Activated effector memory CD4-positive, alpha-beta T cell treated with anti-CD3 and anti-CD28 coated beads, Interleukin-2, amount 50 U/mL, for 16 hours (primary cell): ENCODE measurements around the gene DOCK8.

Source experiments
- DNase-seq: peaks from one replicate; pipeline ENCODE4 v3.0.0-alpha.2; 2020

The DOCK8 gene

DNA sequence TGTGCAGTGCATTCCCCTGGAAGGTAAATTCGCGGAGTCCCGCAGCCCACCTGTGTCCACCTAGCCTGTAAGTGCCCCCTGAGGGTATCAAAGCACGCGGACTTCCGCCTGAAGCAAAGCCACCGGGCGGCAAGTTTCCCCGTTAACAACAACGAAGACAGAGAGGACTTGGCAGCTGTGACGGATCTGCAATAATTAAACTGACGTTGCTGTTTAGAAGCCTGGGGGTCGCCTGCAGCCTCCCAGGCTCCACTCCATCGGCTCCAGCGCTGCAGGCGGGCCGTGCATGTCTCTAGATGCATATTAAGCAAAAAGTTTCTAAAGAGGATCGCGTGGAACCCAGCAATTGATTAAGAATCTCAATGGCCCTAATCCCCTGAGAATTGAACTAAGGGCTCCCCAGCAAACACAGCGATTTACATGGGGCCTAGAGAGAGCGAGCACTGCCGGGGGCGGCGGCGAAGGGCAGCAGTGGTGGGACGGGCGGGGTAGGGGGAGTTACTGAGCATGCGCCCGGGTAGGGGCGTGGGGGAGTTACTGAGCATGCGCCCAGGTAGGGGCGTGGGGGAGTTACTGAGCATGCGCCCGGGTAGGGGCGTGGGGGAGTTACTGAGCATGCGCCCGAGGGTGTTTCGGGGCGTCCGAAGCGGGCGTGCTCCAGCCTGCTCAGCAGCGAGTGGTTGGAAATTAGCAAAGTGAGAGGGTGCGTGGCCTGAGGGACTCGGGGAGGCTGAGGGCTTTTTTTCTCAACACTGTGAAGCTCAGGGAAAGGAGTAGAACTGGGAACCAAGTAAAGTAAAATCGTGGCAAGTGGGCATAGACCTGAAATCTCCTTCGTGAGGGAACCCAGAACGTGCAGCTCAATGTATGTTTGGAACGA is 255.2 kb downstream of the DOCK8 start:
- DNase-seq, result peak; percentile 94

GRCh38 chr9:470552-471194 is 256.0 kb downstream of the DOCK8 start:
- peak; percentile 65 for DNase-seq

- DNase-seq, result no peak
Observed at GRCh38 chr9:471320-471719, 256.7 kb downstream of the DOCK8 start.

GRCh38 chr9:472479-473075 is 257.9 kb downstream of the DOCK8 start:
- DNase-seq, result no peak

DNA sequence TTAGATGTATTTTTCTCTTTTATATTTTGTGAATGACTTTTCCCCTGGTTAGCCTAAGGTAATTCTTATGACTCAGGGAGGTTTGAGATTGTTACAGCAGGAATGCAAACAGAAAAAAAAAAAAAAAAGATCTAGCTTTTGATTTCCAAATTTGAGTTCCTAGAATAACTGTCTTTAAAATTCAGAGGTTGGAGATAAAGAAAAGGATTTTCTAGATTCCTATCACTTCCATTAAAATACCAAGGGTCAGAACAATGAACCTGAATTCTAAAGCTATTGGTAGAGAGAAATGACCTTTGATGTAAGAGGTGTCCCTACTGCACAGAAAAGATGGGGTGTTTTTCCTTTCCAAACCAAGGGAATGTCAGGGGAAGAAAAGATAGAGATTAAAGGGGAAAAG is 262.5 kb downstream of the DOCK8 start:
- no peak for DNase-seq

GRCh38 chr9:479304-479970 is 264.8 kb downstream of the DOCK8 start:
- DNase-seq, result no peak

DNA sequence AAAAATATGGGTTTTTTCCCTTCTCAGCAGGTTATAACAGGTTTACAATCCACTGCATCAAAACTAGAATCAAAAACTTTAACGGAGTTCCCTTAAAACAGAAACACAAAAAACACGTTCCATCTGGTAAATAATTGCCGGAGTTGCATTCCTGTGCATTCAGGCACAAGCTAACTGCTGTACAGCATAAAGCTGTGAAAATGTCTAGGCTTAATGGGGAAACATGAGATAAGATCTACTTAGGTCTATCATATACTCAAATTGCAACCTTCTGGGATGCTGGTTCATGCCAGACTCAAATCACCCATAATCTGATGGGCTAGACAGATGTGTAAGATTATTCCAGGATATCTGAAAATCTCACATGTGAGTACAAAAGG is 265.3 kb downstream of the DOCK8 start:
- no peak for DNase-seq

DNA sequence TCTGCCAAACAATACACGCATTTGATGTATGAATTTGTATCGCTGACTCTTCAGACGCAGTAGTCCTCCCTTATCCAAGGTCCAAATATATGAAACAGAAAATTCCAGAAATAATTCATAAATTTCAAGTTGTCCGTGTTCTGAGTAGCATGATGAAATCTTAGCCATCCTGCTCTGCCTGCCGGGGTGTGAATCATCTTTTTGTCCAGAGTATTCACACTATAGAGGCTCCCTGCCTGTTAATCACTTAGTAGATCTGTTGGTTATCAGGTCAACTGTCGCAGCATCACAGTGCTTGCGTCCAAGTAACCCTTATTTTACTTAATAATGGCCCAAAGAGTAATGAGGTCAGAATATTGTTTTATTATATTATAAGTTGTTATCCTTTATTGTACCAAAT is 268.1 kb downstream of the DOCK8 start:
- DNase-seq, result no peak

DNA sequence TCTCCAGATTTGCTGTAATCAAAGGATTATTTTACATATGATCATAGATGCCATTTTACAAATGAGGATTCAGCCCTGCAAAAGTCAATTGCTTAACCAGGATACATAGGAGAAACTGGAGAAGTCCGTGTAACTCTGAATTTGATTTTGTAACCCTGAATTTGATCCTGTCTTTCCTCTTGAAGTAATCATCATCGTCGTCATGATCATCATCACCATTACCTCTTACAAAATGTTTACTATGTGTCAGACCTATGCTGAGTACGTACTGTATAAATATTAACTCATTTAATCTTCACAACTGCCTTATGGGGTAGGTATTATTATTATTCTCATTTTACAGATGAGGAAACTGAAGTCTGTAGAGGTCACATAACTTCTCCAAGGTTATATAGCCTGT is 271.5 kb downstream of the DOCK8 start:
- no peak for DNase-seq

- DNase-seq, result no peak
Observed at GRCh38 chr9:487429-487828, 272.8 kb downstream of the DOCK8 start.

DNA sequence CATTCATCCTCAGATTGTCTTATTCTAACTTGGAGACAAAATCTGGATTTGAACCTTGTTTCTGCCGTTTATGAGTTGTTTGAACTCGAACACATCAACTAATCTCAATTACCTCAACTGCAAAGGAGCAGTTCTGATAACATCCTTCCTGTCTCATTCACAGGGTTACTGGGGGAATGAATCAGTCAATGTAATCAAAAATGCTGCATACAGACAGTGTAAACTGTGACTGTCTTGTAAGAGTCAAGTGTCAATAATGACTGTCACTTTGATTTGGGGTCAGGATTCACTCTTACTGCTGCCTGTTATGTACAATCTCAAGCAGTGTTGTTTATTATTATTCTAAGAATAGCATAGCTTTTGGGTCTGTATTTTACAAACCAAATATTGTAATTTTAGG is 273.8 kb downstream of the DOCK8 start:
- no peak for DNase-seq

- no peak for DNase-seq
Observed at GRCh38 chr9:489198-490197, 274.8 kb downstream of the DOCK8 start.

- no peak for DNase-seq
Observed at GRCh38 chr9:494764-495163, 280.1 kb downstream of the DOCK8 start.

DNA sequence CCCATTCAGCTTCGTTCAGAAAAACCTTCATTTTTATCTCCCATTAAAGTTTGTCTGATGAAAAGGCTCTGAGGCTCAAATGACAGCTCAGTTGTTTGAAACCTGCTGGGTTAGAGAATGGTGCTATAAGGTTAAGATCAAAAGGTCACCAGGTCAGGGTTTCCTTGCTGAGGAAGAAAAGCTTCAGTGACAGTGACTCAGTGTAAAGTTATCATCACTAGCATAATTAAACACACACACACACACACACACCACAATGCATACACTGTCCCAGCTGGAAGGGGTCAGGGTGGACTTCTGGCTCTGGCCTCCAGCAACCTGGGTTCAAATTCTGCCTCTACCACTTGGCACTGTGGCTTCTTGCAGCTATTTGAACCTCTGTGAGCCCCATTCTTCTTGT is 281.1 kb downstream of the DOCK8 start:
- DNase-seq, result no peak

- no peak for DNase-seq
Observed at GRCh38 chr9:503326-503725, 288.7 kb downstream of the DOCK8 start.

GRCh38 chr9:503881-504852 is 289.5 kb downstream of the DOCK8 start, which contains the start of gene KANK1:
Gene KANK1, plus strand, starts transcription at chr9:504695.
- DNase-seq, result peak; percentile 88

DNA sequence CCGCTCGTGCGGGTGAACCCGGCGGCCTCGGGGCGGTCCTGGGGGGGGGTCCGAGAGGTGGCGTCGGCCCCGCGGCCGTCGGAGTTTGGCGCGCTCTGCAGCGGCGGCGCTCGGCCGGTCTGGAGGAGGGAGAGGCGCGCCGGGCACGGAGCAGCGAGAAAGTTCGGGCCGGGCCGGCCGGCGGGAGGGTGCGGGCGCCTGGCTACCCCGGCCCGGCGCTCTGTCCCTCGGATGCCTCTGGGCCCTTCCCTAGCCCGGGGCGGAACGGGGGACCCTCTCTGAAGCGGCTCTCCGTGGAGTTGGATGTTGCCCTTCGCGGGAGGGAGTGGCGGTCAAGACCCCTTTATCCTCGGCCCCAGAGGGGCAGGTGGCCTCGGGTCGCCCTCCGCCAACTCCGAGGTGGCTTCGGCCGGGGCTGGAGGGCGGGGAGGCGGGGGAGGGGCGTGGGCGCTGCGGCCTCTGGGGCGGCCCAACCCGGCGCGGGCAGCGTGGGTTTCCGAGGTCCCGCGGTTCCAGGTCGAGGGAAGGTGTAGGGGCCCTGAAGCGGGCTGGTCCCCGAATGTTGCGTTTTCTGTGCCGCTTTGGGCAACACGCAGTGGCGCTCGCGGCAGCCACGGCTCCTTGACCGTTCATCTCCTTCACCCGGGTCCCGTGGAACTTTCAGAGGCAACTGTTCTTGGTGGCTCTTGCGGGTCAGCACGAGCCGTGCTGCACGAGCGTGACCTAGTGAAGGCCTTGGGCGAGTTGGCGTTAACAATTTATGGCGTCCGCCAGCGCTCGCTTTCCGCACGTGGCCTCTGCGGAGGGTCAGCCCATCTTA is 290.5 kb downstream of the DOCK8 start:
- DNase-seq, result peak; percentile 65

- no peak for DNase-seq
Observed at GRCh38 chr9:505741-506059, 291.0 kb downstream of the DOCK8 start.

GRCh38 chr9:506281-506680 is 291.6 kb downstream of the DOCK8 start:
- no peak for DNase-seq

DNA sequence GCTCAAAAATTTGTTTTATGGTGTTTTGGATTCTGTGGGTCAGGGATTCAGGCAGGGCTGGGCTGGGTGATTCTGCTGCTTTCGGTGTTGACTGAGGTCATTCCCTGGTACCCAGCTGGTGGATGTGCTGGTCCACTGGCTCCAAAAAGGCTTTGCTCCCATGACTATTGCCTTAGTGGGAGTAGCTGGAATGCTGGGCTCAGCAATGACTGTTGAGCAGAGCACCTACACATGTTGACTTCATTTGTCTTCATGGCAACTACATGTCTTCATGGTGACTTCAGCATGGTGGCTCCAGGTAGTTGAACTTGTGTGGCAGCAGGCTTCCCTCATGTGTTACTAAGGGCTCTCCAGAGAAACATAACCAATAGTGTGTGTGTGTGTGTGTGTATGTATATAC is 297.2 kb downstream of the DOCK8 start:
- no peak for DNase-seq
